22Rv1 (cell line): Measurements from ENCODE around the gene CCDC124.

Experiments
- H3K27ac ChIP-seq: fragments of 450-650 bp; 2 replicates; pipeline ENCODE4 v1.5.1; 2017
- ZFX ChIP-seq: fragments of 450-650 bp; IDR thresholded peaks from 2 replicates; pipeline ENCODE4 v1.6.1; 2017; ENCODE audit warnings: antibody characterized with exemption, borderline replicate concordance
- TF ChIP-seq, protein P1 (sequence below): fragments of 450-650 bp; IDR thresholded peaks from 2 replicates; pipeline ENCODE4 v1.5.1; 2017; ENCODE audit warnings: mild to moderate bottlenecking

CCDC124 gene

DNA sequence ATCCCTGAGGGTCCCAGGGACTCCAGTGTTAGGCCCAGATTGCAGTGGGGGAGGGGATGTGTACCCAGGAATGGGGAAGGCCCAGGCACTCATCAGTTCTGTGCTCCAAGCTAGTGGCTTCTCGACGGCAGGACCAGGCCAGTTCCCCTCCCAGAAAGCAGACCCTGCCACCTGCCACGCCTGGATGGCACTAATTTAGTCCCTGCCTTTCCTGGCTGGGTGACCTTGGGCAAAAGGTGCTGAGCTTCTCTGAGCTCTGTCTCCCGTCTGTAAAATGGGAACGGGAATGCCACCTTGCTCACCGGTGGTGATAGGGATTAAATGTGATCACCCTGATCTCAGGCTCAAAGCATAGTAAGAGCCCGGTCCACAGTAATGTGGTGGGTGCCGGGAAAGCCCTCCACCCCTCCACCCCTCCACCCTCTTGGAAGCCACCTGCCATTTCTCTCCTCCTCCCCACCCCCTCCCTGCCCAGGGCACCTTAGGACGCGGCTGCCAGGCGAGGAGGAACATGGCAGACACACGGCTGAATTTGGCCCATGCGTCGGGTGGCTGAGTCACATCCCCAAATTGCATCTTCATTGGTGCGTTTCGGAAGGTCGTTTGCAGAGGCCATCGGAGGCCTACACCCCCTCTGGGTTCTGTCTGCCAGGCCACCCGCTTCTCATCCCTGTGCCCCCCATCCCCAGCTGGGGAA is 36.4 kb downstream of the CCDC124 start:
- no peak overlapping the region for H3K27ac ChIP-seq
- no peak for TF ChIP-seq ZFX

DNA sequence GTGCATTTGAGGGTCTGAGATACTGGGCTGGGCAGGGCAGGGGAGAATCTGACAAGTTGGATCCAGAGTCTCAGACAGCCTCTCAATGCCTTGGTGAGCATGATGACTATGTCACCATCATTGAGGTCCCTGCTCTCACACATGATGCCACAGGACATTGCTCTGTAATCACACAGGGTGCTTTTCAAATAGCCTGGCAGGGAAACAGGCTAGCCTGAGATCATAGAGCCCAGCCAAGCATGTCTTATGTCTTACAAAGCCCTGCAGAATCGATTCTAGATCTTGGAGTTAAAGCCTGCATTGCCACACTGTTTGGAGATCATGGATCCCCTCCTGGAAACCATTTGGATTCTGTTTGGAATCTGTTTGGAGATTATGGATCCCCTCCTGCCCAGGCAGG is 39.4 kb downstream of the CCDC124 start:
- H3K27ac ChIP-seq = no peak overlapping the region
- TF ChIP-seq, protein P1, sequence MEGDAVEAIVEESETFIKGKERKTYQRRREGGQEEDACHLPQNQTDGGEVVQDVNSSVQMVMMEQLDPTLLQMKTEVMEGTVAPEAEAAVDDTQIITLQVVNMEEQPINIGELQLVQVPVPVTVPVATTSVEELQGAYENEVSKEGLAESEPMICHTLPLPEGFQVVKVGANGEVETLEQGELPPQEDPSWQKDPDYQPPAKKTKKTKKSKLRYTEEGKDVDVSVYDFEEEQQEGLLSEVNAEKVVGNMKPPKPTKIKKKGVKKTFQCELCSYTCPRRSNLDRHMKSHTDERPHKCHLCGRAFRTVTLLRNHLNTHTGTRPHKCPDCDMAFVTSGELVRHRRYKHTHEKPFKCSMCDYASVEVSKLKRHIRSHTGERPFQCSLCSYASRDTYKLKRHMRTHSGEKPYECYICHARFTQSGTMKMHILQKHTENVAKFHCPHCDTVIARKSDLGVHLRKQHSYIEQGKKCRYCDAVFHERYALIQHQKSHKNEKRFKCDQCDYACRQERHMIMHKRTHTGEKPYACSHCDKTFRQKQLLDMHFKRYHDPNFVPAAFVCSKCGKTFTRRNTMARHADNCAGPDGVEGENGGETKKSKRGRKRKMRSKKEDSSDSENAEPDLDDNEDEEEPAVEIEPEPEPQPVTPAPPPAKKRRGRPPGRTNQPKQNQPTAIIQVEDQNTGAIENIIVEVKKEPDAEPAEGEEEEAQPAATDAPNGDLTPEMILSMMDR = no peak
- TF ChIP-seq ZFX = no peak

DNA sequence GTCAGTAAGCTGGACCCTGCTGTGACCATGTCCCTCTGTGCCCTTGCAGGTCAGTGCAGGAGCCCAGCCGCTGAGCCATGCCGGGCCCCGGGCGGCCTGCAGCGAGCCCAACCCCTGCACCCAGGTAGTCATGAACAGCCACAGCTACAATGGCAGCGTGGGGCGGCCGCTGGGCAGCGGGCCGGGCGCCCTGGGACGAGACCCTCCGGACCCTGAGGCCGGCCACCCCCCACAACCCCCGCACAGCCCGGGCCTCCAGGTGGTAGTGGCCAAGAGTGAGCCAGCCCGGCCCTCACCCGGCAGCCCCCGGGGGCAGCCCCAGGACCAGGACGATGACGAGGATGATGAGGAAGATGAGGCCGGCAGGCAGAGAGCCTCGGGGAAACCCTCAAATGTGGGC is 40.9 kb downstream of the CCDC124 start:
- TF ChIP-seq, protein P1 = no peak
- TF ChIP-seq ZFX = no peak
- no peak overlapping the region for H3K27ac ChIP-seq

DNA sequence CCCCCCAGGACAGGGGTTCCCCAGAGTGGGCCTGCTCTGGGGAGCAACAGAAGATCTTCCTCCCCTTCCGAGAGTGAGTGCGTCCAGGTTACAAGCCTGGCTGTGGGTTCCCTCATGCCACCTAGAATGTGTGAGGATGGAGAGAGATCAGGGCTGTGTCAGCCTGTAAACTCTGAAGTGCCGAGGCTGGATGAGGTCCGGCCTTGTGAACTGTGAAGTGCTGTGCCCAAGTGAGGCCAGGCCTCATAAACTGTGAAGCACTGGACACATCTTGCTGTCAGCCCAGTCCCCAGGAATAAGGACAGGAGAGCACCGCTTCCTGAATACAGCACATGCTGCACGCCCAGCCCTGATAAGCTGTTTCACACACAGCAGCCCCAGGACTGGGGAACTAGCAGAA is 41.7 kb downstream of the CCDC124 start:
- no peak overlapping the region for H3K27ac ChIP-seq
- TF ChIP-seq, protein P1 = no peak
- TF ChIP-seq ZFX = no peak

DNA sequence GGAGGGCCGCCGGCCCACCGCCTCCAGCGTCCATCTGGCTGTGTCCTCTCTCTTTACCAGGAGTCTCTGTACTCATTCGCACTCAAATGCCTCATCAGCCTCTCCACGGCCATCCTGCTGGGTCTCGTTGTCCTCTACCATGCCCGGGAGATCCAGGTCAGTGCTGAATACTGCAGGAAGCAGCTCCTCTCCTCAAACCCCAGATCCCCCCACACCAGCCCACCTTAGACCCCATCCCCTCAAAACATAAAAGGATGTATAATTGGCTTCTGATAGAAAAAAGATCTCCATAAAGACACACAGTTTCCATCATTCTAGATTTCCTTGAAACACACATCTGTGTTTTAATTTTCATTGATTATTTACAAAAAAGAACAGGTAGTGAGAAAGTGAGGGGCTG is 42.2 kb downstream of the CCDC124 start:
- TF ChIP-seq, protein P1 = no peak
- TF ChIP-seq ZFX = no peak
- no peak overlapping the region for H3K27ac ChIP-seq

DNA sequence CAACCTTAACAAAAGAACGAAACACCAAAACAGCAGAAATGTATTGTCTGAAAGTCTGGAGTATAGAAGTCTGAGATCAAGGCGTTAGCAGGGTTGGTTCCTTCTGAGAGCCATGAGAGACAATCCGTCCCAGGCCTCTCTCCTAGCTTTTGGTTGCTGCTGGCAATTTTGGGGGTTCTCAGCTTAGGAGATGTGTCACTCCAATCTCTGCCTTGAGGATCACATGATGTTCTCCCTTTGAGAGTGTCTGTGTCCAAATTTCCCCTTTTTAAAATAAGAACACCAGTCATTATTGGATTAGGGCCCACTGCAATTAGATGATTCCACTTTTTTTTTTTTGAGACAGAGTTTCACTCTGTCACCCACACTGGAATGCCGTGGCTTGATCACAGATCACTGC is 44.2 kb downstream of the CCDC124 start:
- TF ChIP-seq ZFX = no peak
- TF ChIP-seq, protein P1 = no peak
- no peak overlapping the region for H3K27ac ChIP-seq

DNA sequence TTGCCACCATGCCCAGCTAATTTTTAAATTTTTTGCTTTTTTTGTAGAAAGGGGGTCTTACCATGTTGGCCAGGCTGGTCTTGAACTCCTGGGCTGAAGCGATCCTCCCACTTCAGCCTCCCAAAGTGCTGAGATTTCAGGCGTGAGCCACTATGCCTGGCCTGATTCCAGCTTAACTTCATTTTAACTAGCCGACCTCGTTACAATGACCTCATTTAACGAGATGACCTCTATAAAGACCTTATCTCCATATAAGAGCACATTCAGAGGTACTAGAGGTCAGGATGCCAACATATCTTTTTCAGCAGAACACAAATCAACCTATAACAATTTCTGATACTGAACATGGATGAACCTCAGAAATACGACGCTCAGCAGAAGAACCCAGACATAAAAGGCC is 44.7 kb downstream of the CCDC124 start:
- no peak overlapping the region for H3K27ac ChIP-seq
- TF ChIP-seq ZFX = no peak
- TF ChIP-seq, protein P1 = no peak

DNA sequence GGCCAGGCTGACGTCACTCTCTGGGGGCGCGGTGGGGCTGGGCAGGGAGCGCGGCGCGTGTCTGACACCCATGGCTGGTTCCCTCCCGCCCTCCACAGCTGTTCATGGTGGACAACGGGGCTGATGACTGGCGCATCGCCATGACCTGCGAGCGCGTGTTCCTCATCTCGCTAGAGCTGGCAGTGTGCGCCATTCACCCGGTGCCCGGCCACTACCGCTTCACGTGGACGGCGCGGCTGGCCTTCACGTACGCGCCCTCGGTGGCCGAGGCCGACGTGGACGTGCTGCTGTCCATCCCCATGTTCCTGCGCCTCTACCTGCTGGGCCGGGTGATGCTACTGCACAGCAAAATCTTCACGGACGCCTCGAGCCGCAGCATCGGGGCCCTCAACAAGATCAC is 48.8 kb downstream of the CCDC124 start:
- TF ChIP-seq ZFX = no peak
- TF ChIP-seq, protein P1 = no peak
- H3K27ac ChIP-seq = no peak overlapping the region
